BJ (cell line): ENCODE data around the gene TFRC. TPM values are rescaled to one million over a fixed set of nuclear protein-coding genes. Genes with fewer than 3 reads are reported as not detected.
"Not testable (repeated sequence)": the region's sequence is repeated elsewhere in the genome, so short reads cannot be mapped to it uniquely, and the experiment has no call there.

Experiments used
- CTCF ChIA-PET: fragments of 350-600 bp; formaldehyde crosslinking; extraction: SDS; loops from one replicate; lab custom pipeline; 2021; ENCODE audit warnings: antibody characterized with exemption, inconsistent platforms; lab: Yijun Ruan, JAX
- POLR2A ChIA-PET: fragments of 300-600 bp; sonication (Branson Sonifier 250); formaldehyde crosslinking; extraction: SDS; loops from one replicate; lab custom pipeline; 2021; ENCODE audit warnings: antibody characterized with exemption; lab: Charles Lee
- DNase-seq: peaks from one replicate; pipeline ENCODE4 v3.0.0-alpha.2; 2011; ENCODE audit warnings: low read depth
- H3K27me3 ChIP-seq: 2 replicates; pipeline ENCODE4 v1.6.0; 2011; ENCODE audit warnings: low read length; ENCODE audit not compliant: control insufficient read depth, insufficient read depth
- H3K36me3 ChIP-seq: 2 replicates; pipeline ENCODE4 v1.5.1; 2011; ENCODE audit warnings: low read length; ENCODE audit not compliant: control insufficient read depth, insufficient read depth
- H3K4me3 ChIP-seq: 2 replicates; pipeline ENCODE4 v1.5.1; 2011; ENCODE audit warnings: low read depth, mild to moderate bottlenecking, control low read depth, low read length
- polyA plus RNA-seq: library from polyadenylated mRNA; depleted of rRNA; stranded (reverse); fragments of >200 nt; gene quantifications from 2 replicates; pipeline ENCODE4 v1.2.3, GENCODE V29; 2011
- TF ChIP-seq, protein P1 (sequence below): IDR thresholded peaks from 2 replicates; pipeline ENCODE4 v1.5.1; 2011; ENCODE audit warnings: low read depth, mild to moderate bottlenecking, control low read depth, inconsistent platforms, low read length, moderate library complexity; ENCODE audit not compliant: insufficient read depth

The TFRC gene
- polyA plus RNA-seq, 1 experiment, result 60.7 TPM

DNA sequence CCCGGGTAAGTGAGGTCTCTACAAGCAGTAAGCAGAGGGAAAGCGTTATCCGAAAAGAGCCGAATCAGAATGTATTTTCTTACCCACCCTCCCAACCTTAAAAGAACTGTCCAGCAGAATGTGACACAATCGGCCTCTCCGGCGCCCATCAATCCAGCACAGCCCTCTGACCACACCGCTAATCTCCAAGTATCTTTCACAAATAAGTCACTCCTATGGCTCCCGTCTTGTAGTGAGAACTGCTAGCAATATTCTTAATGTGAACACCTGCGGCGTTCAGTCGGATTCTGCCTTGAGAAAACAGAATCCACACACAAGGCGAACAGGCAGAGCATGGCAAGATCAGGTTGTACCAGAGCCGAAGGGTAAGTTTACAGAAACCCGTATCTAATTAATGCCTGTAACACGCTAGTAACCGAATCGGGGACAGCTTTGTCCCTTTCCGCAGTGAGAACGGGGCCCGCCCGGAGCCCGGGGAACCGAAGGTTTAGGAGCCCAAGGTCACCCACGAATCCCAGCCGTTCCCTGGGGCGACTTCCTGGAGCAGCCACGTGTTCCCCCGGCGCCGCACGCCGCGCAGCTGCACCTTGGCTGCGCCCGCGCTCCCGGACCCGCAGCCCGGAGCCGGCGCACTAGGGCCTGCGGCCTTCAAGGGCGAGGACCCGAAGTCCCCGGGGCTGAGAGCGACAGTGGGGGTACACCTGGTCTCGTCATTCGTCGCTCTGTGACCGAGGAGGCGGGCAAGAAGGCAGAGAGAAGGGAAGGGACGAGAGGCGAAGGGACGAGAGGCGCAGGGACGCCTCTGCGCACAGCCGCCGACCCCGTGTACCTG lies 672 bp downstream of the TFRC start:
- CTCF ChIA-PET, result interaction anchor here (1.1 to 1.2 kb wide), 3 partner anchors 10 to 115 kb away, joined by 3 to 4 read pairs (median 3); no protein-coding TSS in a partner anchor
- peak overlapping the region; percentile 92 for H3K4me3 ChIP-seq
- POLR2A ChIA-PET, result no interaction called here
- H3K36me3 ChIP-seq, result no peaks in the 10 kb centered on the region
- H3K27me3 ChIP-seq, result no peaks in the 10 kb centered on the region
- TF ChIP-seq, protein P1, sequence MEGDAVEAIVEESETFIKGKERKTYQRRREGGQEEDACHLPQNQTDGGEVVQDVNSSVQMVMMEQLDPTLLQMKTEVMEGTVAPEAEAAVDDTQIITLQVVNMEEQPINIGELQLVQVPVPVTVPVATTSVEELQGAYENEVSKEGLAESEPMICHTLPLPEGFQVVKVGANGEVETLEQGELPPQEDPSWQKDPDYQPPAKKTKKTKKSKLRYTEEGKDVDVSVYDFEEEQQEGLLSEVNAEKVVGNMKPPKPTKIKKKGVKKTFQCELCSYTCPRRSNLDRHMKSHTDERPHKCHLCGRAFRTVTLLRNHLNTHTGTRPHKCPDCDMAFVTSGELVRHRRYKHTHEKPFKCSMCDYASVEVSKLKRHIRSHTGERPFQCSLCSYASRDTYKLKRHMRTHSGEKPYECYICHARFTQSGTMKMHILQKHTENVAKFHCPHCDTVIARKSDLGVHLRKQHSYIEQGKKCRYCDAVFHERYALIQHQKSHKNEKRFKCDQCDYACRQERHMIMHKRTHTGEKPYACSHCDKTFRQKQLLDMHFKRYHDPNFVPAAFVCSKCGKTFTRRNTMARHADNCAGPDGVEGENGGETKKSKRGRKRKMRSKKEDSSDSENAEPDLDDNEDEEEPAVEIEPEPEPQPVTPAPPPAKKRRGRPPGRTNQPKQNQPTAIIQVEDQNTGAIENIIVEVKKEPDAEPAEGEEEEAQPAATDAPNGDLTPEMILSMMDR, result no peak
- no peak for DNase-seq

DNA sequence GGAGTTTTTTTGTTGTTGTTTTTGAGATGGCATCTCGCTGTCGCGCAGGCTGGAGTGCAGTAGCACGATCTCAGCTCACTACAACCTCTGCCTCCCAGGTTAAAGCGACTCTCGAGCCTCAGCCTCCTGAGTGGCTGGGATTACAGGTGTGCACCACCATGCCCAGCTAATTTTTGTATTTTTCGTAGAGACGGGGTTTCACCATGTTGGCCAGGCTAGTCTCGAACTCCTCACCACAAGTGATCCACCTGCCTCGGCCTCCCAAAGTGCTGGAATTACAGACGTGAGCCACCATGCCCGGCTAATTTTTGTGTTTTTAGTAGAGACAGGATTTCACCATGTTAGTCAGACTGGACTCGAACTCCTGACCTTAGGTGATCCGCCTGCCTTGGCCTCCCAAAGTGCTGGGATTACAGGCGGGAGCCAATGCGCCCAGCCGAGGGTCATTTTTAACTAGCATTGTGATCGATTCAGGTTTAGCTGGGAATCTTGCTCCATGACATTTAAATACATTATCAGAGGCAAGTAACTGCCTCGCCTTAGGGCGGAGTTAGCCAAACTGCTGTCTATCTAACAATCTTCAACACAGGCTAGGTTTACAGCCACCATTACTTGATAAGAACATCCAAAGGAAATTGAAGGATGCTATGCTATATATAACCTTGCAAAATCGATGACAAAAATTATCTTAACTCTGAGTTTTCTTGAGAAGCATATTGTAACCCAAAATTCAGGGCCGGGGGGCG lies 1.6 kb downstream of the TFRC start:
- CTCF ChIA-PET, result interaction anchor here (0.5 to 1.2 kb wide), 5 partner anchors 9 to 288 kb away, joined by 3 to 4 read pairs (median 3); no protein-coding TSS in a partner anchor
- H3K27me3 ChIP-seq, H3K36me3 ChIP-seq, POLR2A ChIA-PET, DNase-seq: not testable (repeated sequence)
- H3K4me3 ChIP-seq, result peak overlapping the region; percentile 92

DNA sequence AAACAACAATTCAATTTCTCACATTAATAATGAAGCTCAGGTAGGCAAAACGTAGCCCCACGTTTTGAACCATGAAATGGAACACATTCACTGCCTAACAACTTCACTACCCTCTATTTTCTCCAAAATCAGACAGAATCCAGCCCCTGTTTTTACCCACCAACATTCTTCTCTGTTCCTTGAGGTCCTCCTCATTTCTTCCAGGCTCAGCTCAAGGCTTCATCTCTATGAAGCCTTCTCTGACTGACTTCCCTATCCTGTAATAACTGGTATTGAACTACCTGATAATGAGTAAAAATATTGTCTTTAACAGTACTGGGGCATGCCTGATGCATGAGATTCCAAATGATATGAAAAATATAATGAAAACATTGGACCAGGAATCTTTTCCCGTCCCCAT lies 2.2 kb downstream of the TFRC start:
- H3K4me3 ChIP-seq, result no peak overlapping the region
- CTCF ChIA-PET, result interaction anchor here (0.5 to 1.0 kb wide), 2 partner anchors 54 to 288 kb away, joined by 3 read pairs; no protein-coding TSS in a partner anchor
- TF ChIP-seq, protein P1, result no peak
- DNase-seq, result no peak
- H3K27me3 ChIP-seq, result no peaks in the 10 kb centered on the region
- POLR2A ChIA-PET, result no interaction called here
- peaks cover 2% of the 10 kb centered on the region; the same call in 1 of the 2 replicates for H3K36me3 ChIP-seq

DNA sequence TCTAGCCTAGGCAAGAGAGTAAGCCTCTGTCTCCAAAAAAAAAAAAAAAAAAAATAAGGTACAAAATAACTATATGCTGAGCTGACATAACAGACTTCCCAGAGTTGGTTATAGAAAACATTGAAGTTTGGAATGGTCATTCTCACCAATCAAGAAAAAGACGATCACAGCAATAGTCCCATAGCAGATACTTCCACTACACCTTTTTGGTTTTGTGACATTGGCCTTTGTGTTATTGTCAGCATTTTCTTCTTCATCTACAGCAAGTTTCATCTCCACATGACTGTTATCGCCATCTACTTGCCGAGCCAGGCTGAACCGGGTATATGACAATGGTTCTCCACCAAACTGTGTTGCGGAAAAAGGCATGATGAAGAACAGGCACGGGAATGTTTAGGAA lies 6.9 kb downstream of the TFRC start:
- DNase-seq, result no peak
- TF ChIP-seq, protein P1, result no peak
- no peak overlapping the region for H3K4me3 ChIP-seq
- H3K27me3 ChIP-seq, result no peaks in the 10 kb centered on the region
- ChIA-PET CTCF (interaction anchor here (2.0 to 4.3 kb wide), 2 partner anchors 11 to 447 kb away, joined by 7 to 31 read pairs; no protein-coding TSS in a partner anchor), POLR2A (no interaction called here)
- H3K36me3 ChIP-seq, result peaks cover 8% of the 10 kb centered on the region

DNA sequence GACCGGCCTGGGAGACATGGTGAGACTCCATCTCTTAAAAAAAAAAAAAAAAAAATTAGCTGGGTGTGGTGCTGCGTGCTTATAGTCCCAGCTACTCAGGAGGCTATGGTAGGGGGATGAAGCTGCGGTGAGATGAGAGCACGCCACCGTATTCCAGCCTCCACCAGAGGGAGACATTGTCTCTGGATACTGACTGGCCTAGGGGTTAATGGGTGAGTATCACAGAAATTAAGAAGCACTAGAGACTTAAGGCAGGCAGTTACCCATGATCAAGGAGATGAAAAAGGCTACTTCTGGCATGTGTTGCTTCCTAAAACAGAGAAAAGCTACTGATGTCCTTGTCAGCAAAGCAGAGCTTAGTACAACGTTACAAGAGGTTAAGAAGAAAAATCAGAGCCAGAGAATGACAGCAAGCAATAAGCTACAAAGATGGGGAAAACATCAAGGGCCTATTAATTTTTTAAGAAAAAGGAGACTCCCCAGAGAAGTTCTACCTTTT lies 8.6 kb downstream of the TFRC start:
- TF ChIP-seq, protein P1, result peak; percentile 82
- CTCF ChIA-PET, result interaction anchor here (0.5 to 4.5 kb wide), 25 partner anchors 9 to 776 kb away, joined by 3 to 56 read pairs (median 5); no protein-coding TSS in a partner anchor
- H3K36me3 ChIP-seq, result peaks cover 8% of the 10 kb centered on the region
- DNase-seq, result no peak
- no peak overlapping the region for H3K4me3 ChIP-seq
- H3K27me3 ChIP-seq, result no peaks in the 10 kb centered on the region
- POLR2A ChIA-PET, result no interaction called here
